Sciatic nerve (tissue), 2 donors: Measurements from ENCODE around the gene NTM. TPM values are rescaled to one million over a fixed set of nuclear protein-coding genes. Genes with fewer than 3 reads are reported as not detected.
A peak's percentile ranks its signal among the peaks of the same experiment; 100 is the strongest.

Experiments used
- ATAC-seq: fragments of 200-7000 bp; cut with Tn5 transposase; one replicate; pipeline ENCODE4 v1.9.1; 2020; ENCODE audit warnings: mild to moderate bottlenecking, moderate library complexity
- DNase-seq: peaks from one replicate; pipeline ENCODE4 v3.0.0-alpha.2; 2020; ENCODE audit warnings: low spot score
- intact Hi-C: fragments of 100-400 bp; cut with DNase I; formaldehyde crosslinking; loops from one replicate; pipeline ENCODE4 v1.14.2; 2022
- total RNA-seq: library from RNA; stranded (reverse); fragmentation: NEBNext Ultra II Directional; extraction: Animal tissue kit (Norgen Biotek cat#: 25700); gene quantifications from one replicate; pipeline ENCODE4 v1.2.1, GENCODE V29; 2021
- donor health status: DM: no; HTN: no; CAD: no.
- donor health status: DM: no; HTN: no; CAD: no.

The NTM gene
- total RNA-seq, 1 donor from 2014 or later = 19.5 TPM

GRCh38 chr11:131685906-131686305, 315.5 kb downstream of the NTM start:
- no peak for ATAC-seq
- intact Hi-C loops = no loop called here
- no peak for DNase-seq

GRCh38 chr11:131686836-131687235, 316.4 kb downstream of the NTM start:
- intact Hi-C loops = no loop called here
- DNase-seq (no peak), ATAC-seq (no peak)

GRCh38 chr11:131687291-131688047, 317.1 kb downstream of the NTM start:
- no peak for ATAC-seq

GRCh38 chr11:131688048-131688693, 317.8 kb downstream of the NTM start:
- ATAC-seq = peak; percentile 80
- peak; percentile 69 for DNase-seq
- intact Hi-C loops = no loop called here

More at GRCh38 chr11:131687291-131688047, 317.1 kb downstream of the NTM start:
- intact Hi-C loops = no loop called here
- DNase-seq = no peak

- DNase-seq (no peak), ATAC-seq (no peak)
- intact Hi-C loops = no loop called here
Observed at GRCh38 chr11:131689049-131689925, 318.9 kb downstream of the NTM start.

GRCh38 chr11:131690362-131690761, 319.9 kb downstream of the NTM start:
- intact Hi-C loops = no loop called here
- DNase-seq (no peak), ATAC-seq (no peak)

- intact Hi-C loops = no loop called here
- DNase-seq (no peak), ATAC-seq (no peak)
Observed at GRCh38 chr11:131690776-131691175, 320.4 kb downstream of the NTM start.

- no peak for DNase-seq
- ATAC-seq = no peak
- intact Hi-C loops = no loop called here
Observed at GRCh38 chr11:131691181-131692041, 321.0 kb downstream of the NTM start.

- DNase-seq (no peak), ATAC-seq (no peak)
- intact Hi-C loops = no loop called here
Observed at GRCh38 chr11:131692151-131692550, 321.7 kb downstream of the NTM start.

- intact Hi-C loops = no loop called here
- ATAC-seq (no peak), DNase-seq (no peak)
Observed at GRCh38 chr11:131692961-131693360, 322.5 kb downstream of the NTM start.

GRCh38 chr11:131693756-131694155, 323.3 kb downstream of the NTM start:
- ATAC-seq = no peak
- DNase-seq = no peak
- intact Hi-C loops = no loop called here

- ATAC-seq (peak; percentile 97), DNase-seq (peak; percentile 90)
- intact Hi-C loops = no loop called here
Observed at GRCh38 chr11:131694526-131695424, 324.4 kb downstream of the NTM start.

- ATAC-seq (no peak), DNase-seq (no peak)
- intact Hi-C loops = no loop called here
Observed at GRCh38 chr11:131695889-131696429, 325.5 kb downstream of the NTM start.

GRCh38 chr11:131696690-131697089, 326.3 kb downstream of the NTM start:
- DNase-seq (no peak), ATAC-seq (no peak)
- intact Hi-C loops = no loop called here

GRCh38 chr11:131703311-131703710, 332.9 kb downstream of the NTM start:
- intact Hi-C loops = no loop called here
- ATAC-seq (no peak), DNase-seq (no peak)

- DNase-seq = no peak
- no peak for ATAC-seq
- intact Hi-C loops = no loop called here
Observed at GRCh38 chr11:131704682-131705081, 334.3 kb downstream of the NTM start.

GRCh38 chr11:131710511-131710910, 340.1 kb downstream of the NTM start:
- intact Hi-C loops = no loop called here
- ATAC-seq = no peak

GRCh38 chr11:131712897-131713296, 342.5 kb downstream of the NTM start:
- no peak for DNase-seq
- no peak for ATAC-seq
- intact Hi-C loops = no loop called here

More at GRCh38 chr11:131710511-131710910, 340.1 kb downstream of the NTM start:
- DNase-seq = no peak
